Nephron progenitor cell (in vitro differentiated cells): ENCODE data around the gene NACAD.

Experiments
- DNase-seq: peaks from one replicate; pipeline ENCODE4 v3.0.0; 2021
- H3K27ac Mint-ChIP-seq: 2 replicates; pipeline ENCODE4 v1.8.0; 2021; ENCODE audit warnings: mild to moderate bottlenecking, moderate library complexity, mixed read lengths
- H3K27me3 Mint-ChIP-seq: 2 replicates; pipeline ENCODE4 v1.8.0; 2021; ENCODE audit warnings: mild to moderate bottlenecking, low read depth, mixed read lengths; ENCODE audit not compliant: poor library complexity
- H3K36me3 Mint-ChIP-seq: 2 replicates; pipeline ENCODE4 v1.8.0; 2021; ENCODE audit warnings: low read depth, mixed read lengths
- H3K4me1 Mint-ChIP-seq: 2 replicates; pipeline ENCODE4 v1.8.0; 2021; ENCODE audit warnings: mixed read lengths
- H3K4me3 Mint-ChIP-seq: 2 replicates; pipeline ENCODE4 v1.8.0; 2021; ENCODE audit warnings: mild to moderate bottlenecking, moderate library complexity, mixed read lengths
- H3K9me3 Mint-ChIP-seq: 2 replicates; pipeline ENCODE4 v1.8.0; 2021; ENCODE audit warnings: mild to moderate bottlenecking, moderate library complexity, mixed read lengths
- TF ChIP-seq, protein P1 (sequence below): fragments of 200-600 bp; sonication (generic); IDR thresholded peaks from 2 replicates; pipeline ENCODE4 v1.5.0; 2021; ENCODE audit warnings: antibody characterized with exemption

NACAD gene

DNA sequence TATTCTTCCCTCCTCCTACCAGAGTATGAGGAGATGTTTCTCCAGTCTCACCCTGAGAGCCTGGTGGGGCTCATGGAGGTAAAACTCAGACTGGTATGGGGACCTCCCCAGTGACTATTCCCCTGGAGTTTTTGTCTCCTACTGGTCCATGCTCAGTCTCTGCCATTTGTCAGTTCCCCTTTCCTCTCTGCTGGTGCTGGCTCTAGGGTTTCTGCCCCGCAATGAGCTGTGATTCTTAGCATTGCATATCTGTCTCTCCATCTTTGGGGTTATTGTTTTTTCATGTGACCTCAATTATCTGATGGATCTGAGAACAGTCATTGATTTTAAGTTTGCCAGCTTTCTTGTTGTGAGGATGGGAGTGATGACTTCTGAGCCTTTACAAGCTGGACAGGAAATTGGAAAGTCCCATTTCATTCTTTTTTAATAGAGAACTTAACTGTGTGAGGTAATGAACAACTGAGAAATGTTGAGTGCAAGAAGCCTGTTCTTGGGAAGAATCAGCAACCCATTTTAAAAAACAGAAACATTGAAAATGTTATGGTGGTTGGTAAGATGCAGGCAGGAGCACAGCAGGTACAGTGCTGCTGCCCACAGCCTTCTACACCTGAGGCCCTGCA is 26.9 kb downstream of the NACAD start:
- TF ChIP-seq, protein P1, sequence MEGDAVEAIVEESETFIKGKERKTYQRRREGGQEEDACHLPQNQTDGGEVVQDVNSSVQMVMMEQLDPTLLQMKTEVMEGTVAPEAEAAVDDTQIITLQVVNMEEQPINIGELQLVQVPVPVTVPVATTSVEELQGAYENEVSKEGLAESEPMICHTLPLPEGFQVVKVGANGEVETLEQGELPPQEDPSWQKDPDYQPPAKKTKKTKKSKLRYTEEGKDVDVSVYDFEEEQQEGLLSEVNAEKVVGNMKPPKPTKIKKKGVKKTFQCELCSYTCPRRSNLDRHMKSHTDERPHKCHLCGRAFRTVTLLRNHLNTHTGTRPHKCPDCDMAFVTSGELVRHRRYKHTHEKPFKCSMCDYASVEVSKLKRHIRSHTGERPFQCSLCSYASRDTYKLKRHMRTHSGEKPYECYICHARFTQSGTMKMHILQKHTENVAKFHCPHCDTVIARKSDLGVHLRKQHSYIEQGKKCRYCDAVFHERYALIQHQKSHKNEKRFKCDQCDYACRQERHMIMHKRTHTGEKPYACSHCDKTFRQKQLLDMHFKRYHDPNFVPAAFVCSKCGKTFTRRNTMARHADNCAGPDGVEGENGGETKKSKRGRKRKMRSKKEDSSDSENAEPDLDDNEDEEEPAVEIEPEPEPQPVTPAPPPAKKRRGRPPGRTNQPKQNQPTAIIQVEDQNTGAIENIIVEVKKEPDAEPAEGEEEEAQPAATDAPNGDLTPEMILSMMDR, result no peak
- no peaks in the 10 kb centered on the region for H3K27me3 Mint-ChIP-seq
- no peak for DNase-seq
- no peaks in the 10 kb centered on the region for H3K9me3 Mint-ChIP-seq
- H3K27ac Mint-ChIP-seq, result no peak overlapping the region
- H3K36me3 Mint-ChIP-seq, result peaks cover 45% of the 10 kb centered on the region
- H3K4me3 Mint-ChIP-seq, result no peak overlapping the region
- H3K4me1 Mint-ChIP-seq, result no peaks in the 10 kb centered on the region

DNA sequence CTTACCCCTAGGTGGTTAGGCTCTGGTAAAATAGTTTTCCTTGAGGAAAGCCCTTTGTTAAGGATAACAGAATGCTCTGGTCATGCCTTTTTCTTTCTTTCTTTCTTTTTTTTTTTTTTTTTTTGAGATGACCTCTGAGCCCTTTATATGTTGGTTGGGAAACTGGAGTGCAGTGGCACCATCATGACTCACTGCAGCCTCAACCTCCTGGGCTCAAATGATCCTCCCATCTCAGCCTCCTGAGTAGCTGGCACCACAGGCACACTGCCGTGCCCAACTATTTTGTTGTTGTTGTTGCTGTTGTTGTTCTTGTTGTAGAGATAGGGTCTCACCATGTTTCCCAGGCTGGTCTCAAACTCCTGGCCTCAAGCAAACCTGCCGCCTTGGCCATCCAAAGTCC is 27.4 kb downstream of the NACAD start:
- TF ChIP-seq, protein P1, result no peak
- no peaks in the 10 kb centered on the region for H3K9me3 Mint-ChIP-seq
- H3K27ac Mint-ChIP-seq, result no peak overlapping the region
- H3K4me1 Mint-ChIP-seq, result no peaks in the 10 kb centered on the region
- peaks cover 45% of the 10 kb centered on the region for H3K36me3 Mint-ChIP-seq
- no peak for DNase-seq
- no peaks in the 10 kb centered on the region for H3K27me3 Mint-ChIP-seq
- H3K4me3 Mint-ChIP-seq, result no peak overlapping the region

DNA sequence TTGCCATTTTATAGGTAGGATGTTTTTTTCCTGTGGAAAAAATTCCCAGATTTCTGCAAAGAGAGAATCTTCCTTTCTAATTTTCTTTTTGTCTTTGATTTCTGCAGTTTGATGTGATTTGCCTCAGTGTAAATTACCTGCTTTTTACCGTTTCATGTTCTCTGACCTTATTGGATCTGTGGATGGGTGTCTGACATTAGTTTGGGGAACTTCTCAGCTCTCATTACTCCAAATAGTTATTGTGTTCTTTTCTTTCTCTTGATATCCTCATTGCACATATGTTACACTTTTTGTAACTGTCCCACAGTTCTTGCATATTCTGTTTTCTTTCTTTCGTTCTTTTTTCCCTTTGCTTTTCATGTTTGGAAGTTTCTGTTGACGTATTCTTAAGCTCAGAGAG is 28.5 kb downstream of the NACAD start:
- TF ChIP-seq, protein P1, result no peak
- Mint-ChIP-seq H3K36me3 (peaks cover 48% of the 10 kb centered on the region), H3K27me3 (no peaks in the 10 kb centered on the region), H3K4me1 (no peaks in the 10 kb centered on the region), H3K9me3 (peaks cover 5% of the 10 kb centered on the region), H3K27ac (no peak overlapping the region), H3K4me3 (no peak overlapping the region)
- DNase-seq, result no peak

GRCh38 chr7:45057878-45058277 is 30.9 kb downstream of the NACAD start:
- Mint-ChIP-seq H3K9me3 (peaks cover 9% of the 10 kb centered on the region), H3K4me1 (no peaks in the 10 kb centered on the region), H3K4me3 (no peak overlapping the region), H3K36me3 (peaks cover 50% of the 10 kb centered on the region), H3K27ac (no peak overlapping the region), H3K27me3 (no peaks in the 10 kb centered on the region)
- TF ChIP-seq, protein P1, result no peak
- DNase-seq, result no peak

- H3K4me1 Mint-ChIP-seq, result no peaks in the 10 kb centered on the region
- H3K9me3 Mint-ChIP-seq, result peaks cover 9% of the 10 kb centered on the region
- no peaks in the 10 kb centered on the region for H3K27me3 Mint-ChIP-seq
- DNase-seq, result no peak
- H3K4me3 Mint-ChIP-seq, result no peak overlapping the region
- TF ChIP-seq, protein P1, result no peak
- H3K36me3 Mint-ChIP-seq, result peaks cover 53% of the 10 kb centered on the region
- no peak overlapping the region for H3K27ac Mint-ChIP-seq
Observed at GRCh38 chr7:45055594-45056219, 33.1 kb downstream of the NACAD start.

DNA sequence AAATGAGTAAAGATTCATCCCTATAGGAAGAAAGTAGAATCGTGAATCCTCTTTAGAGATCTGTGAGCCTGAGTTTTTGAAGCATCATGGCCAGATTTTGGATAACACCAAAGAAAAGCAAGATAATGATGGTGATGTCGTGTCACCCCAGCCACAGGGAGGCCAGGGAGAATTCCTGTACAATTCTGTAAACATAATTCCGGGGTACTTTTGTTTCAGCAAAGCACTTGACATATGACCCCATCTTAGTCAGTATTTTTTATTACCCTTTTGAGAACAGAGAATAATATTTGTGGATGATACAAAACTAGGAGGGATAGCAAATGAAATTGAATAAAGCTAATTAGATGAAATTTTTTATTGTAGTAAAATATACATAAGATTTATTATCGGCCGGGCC is 33.8 kb downstream of the NACAD start:
- Mint-ChIP-seq H3K4me3 (no peak overlapping the region), H3K36me3 (peaks cover 53% of the 10 kb centered on the region), H3K9me3 (peaks cover 9% of the 10 kb centered on the region), H3K4me1 (no peaks in the 10 kb centered on the region), H3K27ac (no peak overlapping the region), H3K27me3 (no peaks in the 10 kb centered on the region)
- DNase-seq, result no peak
- TF ChIP-seq, protein P1, result no peak
